HepG2 (cell line): ENCODE results near the gene CDH1. TPM values are rescaled to one million over a fixed set of nuclear protein-coding genes. Genes with fewer than 3 reads are reported as not detected.

Experiments used
- AHDC1 ChIP-seq: sonication (generic); formaldehyde crosslinking; IDR thresholded peaks from 2 replicates; pipeline ENCODE4 v1.5.1; 2020; ENCODE audit warnings: mild to moderate bottlenecking, missing genetic modification reagents, borderline replicate concordance
- KDM3A ChIP-seq: IDR thresholded peaks from 2 replicates; pipeline ENCODE4 v1.6.1; 2018; ENCODE audit warnings: low read depth, missing compliant biosample characterization
- KLF6 ChIP-seq: IDR thresholded peaks from 2 replicates; pipeline ENCODE4 v1.8.0; 2016; ENCODE audit warnings: missing biosample characterization, missing genetic modification reagents
- MED1 ChIP-seq: sonication (generic); formaldehyde crosslinking; IDR thresholded peaks from 2 replicates; pipeline ENCODE4 v1.4.0; 2020; ENCODE audit warnings: missing genetic modification reagents
- NFE2 ChIP-seq: sonication (generic); formaldehyde crosslinking; IDR thresholded peaks from 2 replicates; pipeline ENCODE4 v1.4.0; 2020; ENCODE audit warnings: missing genetic modification reagents
- NRL ChIP-seq: sonication (generic); formaldehyde crosslinking; IDR thresholded peaks from 2 replicates; pipeline ENCODE4 v1.5.0; 2020; ENCODE audit warnings: missing genetic modification reagents, mild to moderate bottlenecking, moderate library complexity, borderline replicate concordance
- REST ChIP-seq, 2 experiments: IDR thresholded peaks; 2 replicates each; pipeline ENCODE4 v1.6.1; 2011 to 2012; ENCODE audit warnings: low read length in 2 of 2, borderline replicate concordance in 1 of 2, low read depth in 1 of 2, mild to moderate bottlenecking in 1 of 2, moderate library complexity in 1 of 2
- RNF219 ChIP-seq: sonication (generic); formaldehyde crosslinking; IDR thresholded peaks from 2 replicates; pipeline ENCODE4 v1.5.0; 2020; ENCODE audit warnings: mild to moderate bottlenecking, missing genetic modification reagents
- RXRB ChIP-seq: IDR thresholded peaks from 2 replicates; pipeline ENCODE4 v1.6.1; 2016; ENCODE audit warnings: borderline replicate concordance, missing genetic modification reagents, missing compliant biosample characterization
- ZEB1 ChIP-seq: IDR thresholded peaks from 2 replicates; pipeline ENCODE4 v1.6.1; 2012; ENCODE audit warnings: mild to moderate bottlenecking, low read depth, inconsistent platforms; ENCODE audit not compliant: insufficient replicate concordance
- ZFP36 ChIP-seq: fragments of 150-350 bp; IDR thresholded peaks from 2 replicates; pipeline ENCODE4 v1.6.1; 2018; ENCODE audit warnings: borderline replicate concordance, low read length, low read depth; ENCODE audit not compliant: partially characterized antibody
- ZMAT3 ChIP-seq: sonication (generic); formaldehyde crosslinking; conservative IDR thresholded peaks from 2 replicates; pipeline ENCODE4 v1.7.0; 2021; ENCODE audit warnings: missing genetic modification reagents
- ZNF136 ChIP-seq: sonication (generic); formaldehyde crosslinking; IDR thresholded peaks from 2 replicates; pipeline ENCODE4 v1.8.1; 2022; ENCODE audit warnings: low read depth, mild to moderate bottlenecking, moderate library complexity, missing genetic modification reagents
- ZNF24 ChIP-seq: fragments of 450-650 bp; IDR thresholded peaks from 2 replicates; pipeline ENCODE4 v1.6.1; 2017; ENCODE audit warnings: antibody characterized with exemption, mild to moderate bottlenecking
- ZNF260 ChIP-seq: sonication (generic); formaldehyde crosslinking; IDR thresholded peaks from 2 replicates; pipeline ENCODE4 v1.4.0; 2020; ENCODE audit warnings: missing genetic modification reagents, low read depth, mild to moderate bottlenecking, borderline replicate concordance
- ZNF691 ChIP-seq: sonication (generic); formaldehyde crosslinking; IDR thresholded peaks from 2 replicates; pipeline ENCODE4 v1.4.0; 2020; ENCODE audit warnings: missing genetic modification reagents, low read depth, mild to moderate bottlenecking, borderline replicate concordance
- ZNF839 ChIP-seq: sonication (generic); formaldehyde crosslinking; IDR thresholded peaks from 2 replicates; pipeline ENCODE4 v1.4.0; 2020; ENCODE audit warnings: missing genetic modification reagents, mild to moderate bottlenecking, borderline replicate concordance
- polyA plus RNA-seq, 8 experiments: library from polyadenylated mRNA; depleted of rRNA in 3 of 8; stranded (reverse) in 7 of 8; unstranded in 1 of 8; fragments of >200 nt; fragmentation: Illumina TruSeq in 4 of 8; extraction: Trizol in 4 of 8; gene quantifications; 2 replicates each; pipeline versions ENCODE4 v1.2.1 to v1.2.3, GENCODE V29; 2011 to 2016; ENCODE audit warnings: low read depth in 4 of 8, missing spikeins in 1 of 8, mixed read lengths in 1 of 8; ENCODE audit not compliant: insufficient read depth in 1 of 8
- total RNA-seq, 5 experiments: library from RNA; depleted of rRNA; stranded (reverse); fragments of >200 nt; fragmentation: Illumina TruSeq; extraction: Trizol; gene quantifications; 2 replicates each; pipeline ENCODE4 v1.2.3, GENCODE V29; 2016; ENCODE audit warnings: low read depth in 1 of 5

CDH1 gene
- total and polyA plus RNA-seq, 2 of the 13 experiments (the other 11 are each of a cell fraction or from before 2014, with no cell fraction given) = 0.95 to 9.8 TPM

- TF ChIP-seq REST (IDR thresholded peaks at IDR 0.05; ENCODE audit: borderline replicate concordance in 1 of 2, low read depth in 1 of 2, low read length in 2 of 2) (peak in 1 of 2 experiments; percentile 52; a peak in 1 of 4 replicates), MED1 (CRISPR knock-in tag) (peak; percentile 98), ZFP36 (peak; percentile 21), ZNF136 (CRISPR knock-in tag) (0 out of 2 replicates have a peak, but pooled peaks have one; percentile 92), ZNF839 (CRISPR knock-in tag) (no peak), KDM3A (CRISPR knock-in tag) (peak; percentile 89), NRL (peak; percentile 56; the same call in 1 of the 2 replicates), ZNF24 (no peak), AHDC1 (CRISPR knock-in tag) (peak; percentile 99), ZNF691 (CRISPR knock-in tag) (peak; percentile 89; the same call in 1 of the 2 replicates), RXRB (CRISPR knock-in tag) (peak; percentile 97), ZEB1 (peak; percentile 68), ZNF260 (no peak), NFE2 (0 out of 2 replicates have a peak, but pooled peaks have one; percentile 41), RNF219 (CRISPR knock-in tag) (no peak), KLF6 (CRISPR knock-in tag) (peak; percentile 65; the same call in 1 of the 2 replicates), ZMAT3 (CRISPR knock-in tag) (peak; percentile 94)
These were observed 7.7 kb downstream of the CDH1 start (continued) for GRCh38 chr16:68744744-68745280.
